Inferior parietal cortex (tissue), 1 donor: Measurements from ENCODE around the gene AASDHPPT.
"Not testable (repeated sequence)": the region's sequence is repeated elsewhere in the genome, so short reads cannot be mapped to it uniquely, and the experiment has no call there.

Experiments used
- DNase-seq: peaks from one replicate; pipeline ENCODE4 v3.0.0-alpha.2; 2016; ENCODE audit errors: extremely low spot score

The AASDHPPT gene

GRCh38 chr11:106077609-106078455, at the start of gene AASDHPPT:
Gene AASDHPPT (plus strand): TSS chr11:106077662. CDS start chr11:106077711, 49 bp downstream.
- DNase-seq = peak; percentile 49

DNA sequence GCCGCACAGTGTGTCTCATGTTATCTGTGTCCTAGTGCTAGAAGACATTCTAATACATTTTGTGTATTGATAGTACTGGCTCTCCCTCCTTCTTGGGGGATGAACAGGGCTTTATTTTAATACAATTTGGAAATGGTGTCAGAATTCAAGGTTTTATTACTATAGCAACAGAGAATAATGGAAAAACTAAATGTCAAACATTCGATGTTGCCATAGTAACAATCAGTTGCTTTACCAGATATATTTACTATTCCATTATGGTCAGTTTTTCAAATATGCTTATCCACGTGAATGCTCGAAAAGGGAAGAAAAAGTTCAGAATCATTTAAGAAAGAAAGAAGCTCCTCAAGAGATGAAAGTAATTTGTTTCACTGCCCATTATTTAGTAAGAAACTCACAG, 46.9 kb upstream of the AASDHPPT start:
- DNase-seq = no peak

- no peak for DNase-seq
Observed at GRCh38 chr11:106031202-106031810, 46.2 kb upstream of the AASDHPPT start.

- DNase-seq = no peak
Observed at GRCh38 chr11:106031936-106032335, 45.5 kb upstream of the AASDHPPT start.

DNA sequence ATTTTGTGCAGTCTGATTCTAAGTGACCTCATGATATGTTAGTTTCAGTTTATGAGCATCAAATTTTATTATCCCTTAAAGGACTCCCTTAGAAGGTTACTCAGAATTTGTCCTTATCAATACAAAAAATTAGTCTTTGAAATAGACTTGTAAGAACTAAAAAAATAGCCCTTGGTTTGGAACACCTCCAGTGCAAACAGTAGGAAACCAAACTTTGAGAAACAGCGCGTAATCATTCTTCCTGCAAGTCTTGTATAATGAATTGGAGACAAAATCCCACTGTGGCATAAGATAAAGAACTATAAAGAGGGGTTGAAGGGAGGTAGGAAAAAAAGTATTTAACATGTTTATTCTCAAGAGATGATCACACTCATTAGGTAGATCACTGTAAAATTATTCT, 44.6 kb upstream of the AASDHPPT start:
- DNase-seq = no peak

DNA sequence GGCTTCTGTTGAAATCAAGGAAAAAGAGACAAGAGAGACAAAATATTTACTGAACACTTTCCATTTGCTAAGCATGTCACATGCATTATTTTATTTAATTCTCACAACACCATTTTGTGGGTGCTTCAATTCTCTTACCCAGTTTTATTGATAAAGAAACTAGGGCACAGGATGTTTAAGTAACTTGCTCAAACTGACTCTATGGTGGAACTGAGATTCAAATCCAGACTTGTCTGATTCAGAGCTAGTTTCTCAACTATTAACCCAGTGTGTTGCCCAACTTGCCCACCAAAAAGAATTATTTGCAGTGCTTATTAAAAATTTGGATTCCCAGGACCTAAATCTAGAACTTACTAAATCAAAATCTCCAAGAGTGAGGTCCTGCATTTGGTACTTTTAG, 33.9 kb upstream of the AASDHPPT start:
- DNase-seq = no peak

DNA sequence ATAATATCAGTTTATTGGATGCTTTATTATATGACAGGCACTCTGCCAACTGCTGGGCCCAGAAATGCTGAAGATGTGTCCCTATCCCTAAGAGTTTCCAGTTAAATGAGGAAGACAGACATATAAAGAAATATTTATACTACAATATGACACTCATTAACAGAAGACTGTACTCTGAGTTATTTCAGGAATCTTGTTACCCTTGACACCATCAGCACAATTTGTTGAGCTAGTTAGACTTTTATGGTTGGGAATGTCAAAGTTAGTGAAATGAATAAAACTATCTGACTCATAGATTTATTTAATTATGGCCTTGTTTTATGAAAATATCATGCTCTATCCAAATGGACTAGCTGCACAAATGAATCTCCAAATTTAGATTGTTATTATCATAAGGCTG, 29.8 kb upstream of the AASDHPPT start:
- no peak for DNase-seq

DNA sequence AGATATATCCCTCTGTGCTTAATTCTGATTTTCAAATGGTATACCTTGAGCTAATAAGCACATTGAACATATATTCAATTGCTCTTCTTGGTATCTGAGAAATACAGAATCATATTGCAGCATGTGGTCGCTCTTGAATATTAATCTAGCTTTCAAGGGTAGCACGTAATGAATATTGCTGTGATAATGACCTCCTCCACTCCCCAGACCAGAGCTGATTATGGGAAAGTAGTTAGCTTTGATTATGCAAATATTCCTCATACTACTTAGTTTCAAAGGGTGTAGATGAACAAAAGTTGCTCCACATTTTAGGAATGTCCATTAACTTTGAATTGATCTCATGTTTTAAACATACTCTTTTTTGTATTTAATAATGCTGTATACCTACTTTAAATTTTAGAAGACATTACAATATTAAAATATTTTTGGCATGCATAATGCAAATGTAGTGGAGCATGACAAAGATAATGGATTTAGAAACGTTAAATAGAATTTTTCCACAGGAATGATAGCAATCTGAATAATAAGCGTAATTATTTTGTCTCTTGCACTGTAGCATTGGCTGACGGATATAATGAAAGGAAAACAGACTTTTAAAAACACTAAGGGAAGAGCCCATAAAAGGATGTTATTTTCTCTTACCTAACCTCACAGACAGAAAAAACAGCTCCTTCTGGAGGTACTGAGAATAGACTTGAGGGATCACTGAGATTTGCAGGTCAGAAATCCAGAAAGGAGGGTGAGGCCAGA, 27.6 kb upstream of the AASDHPPT start:
- DNase-seq = no peak

DNA sequence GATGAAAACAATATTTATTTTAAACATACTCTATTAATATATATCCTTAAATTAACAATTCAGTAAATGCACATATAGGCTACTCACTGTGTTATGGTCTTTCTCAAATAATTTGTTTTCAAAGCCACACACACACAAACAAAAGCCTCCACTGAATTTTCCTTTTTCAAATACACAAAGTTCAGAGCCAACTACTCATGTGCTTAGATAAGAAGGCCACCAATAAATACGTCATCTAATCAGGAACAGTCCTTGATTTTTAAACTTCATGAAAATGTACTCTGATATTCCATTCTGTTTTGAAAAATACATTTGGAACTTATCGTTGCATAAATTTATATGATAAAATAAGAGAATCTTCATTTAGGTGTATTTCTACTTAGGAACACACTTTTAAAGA, 26.4 kb upstream of the AASDHPPT start:
- DNase-seq = no peak

DNA sequence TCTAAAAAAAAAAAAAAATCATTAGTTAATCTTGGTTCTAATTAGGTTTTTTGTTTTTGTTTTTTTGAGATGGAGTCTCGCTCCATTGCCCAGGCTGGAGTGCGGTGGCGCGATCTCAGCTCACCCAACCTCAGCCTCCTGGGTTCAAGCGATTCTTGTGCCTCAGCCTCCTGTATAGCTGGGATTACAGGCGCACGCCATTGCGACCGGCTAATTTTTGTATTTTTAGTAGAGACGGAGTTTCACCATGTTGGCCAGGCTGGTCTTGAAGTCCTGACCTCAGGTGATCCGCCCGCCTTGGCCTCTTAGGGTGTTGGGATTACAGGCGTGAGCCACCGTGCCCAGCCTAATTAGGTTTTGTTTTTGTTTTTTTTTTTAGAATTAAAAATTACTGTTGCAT, 19.1 kb upstream of the AASDHPPT start:
- DNase-seq = not testable (repeated sequence)

GRCh38 chr11:106059617-106060016, 17.8 kb upstream of the AASDHPPT start:
- no peak for DNase-seq

- DNase-seq = no peak
Observed at GRCh38 chr11:106061249-106061784, 16.1 kb upstream of the AASDHPPT start.

DNA sequence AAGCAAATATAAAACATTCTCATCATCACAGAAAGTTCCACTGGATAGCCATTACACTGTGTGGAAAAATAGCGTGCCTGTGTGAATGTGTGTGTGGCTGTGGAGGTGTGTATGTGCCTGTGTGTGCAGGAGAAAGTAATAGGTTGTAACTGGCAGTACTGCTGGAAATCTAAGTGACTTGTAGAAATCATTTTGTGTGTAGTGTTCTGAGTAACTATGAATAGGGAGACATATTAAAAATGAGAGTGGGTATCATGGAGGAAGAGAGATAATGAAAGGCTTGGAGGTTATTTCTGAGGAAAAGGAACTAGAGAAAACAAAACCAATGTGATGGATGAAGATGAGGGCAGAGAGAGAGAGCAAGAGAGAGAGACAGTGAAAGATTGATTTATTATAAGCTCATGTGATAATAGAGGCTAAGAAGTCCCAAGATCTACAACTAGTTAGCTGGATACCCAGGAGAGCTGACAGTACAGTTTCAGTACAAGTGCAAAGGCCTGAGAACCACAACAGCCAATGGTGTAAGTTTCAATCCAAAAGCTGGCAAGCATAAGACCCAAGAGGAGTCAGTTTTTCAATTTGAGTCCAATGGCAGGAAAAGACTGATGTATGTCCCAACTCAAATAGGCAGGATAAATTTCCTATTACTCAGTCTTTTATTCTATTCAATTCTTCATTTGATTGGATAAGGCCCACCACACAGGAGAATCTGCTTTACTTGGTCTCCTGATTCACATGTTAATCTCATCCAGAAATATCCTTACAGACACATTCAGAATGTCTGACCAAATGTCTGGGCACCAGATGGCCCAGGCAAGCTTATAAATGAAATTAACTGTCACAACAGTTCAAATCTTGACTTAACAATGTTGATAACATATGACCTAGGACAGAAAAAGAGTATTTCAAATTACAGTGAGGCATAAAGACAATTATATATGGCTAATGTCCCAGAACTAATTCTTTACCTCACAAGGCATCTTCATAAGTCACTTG, 15.2 kb upstream of the AASDHPPT start:
- no peak for DNase-seq

GRCh38 chr11:106063009-106063408, 14.5 kb upstream of the AASDHPPT start:
- no peak for DNase-seq

DNA sequence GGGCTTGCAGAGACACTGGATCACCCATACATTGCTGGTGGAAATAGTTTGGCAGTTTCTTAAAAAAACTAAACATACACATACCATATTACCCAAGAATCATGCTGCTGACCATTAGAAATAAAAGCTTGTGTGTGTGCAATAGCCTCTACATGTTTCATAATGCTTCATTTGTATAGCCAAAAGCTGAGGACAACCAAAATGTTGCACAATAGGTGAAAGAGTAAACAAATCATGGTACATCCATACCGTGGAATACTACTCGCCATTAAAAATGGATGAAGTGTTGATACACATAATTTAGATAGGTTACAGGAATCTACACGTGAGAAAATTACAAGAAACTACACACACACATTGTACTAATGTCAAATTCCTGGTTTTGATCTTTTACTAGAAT, 6.9 kb upstream of the AASDHPPT start:
- no peak for DNase-seq

- no peak for DNase-seq
Observed at GRCh38 chr11:106072804-106073203, 4.7 kb upstream of the AASDHPPT start.

GRCh38 chr11:106076171-106076918, 1.1 kb upstream of the AASDHPPT start:
- peak; percentile 75 for DNase-seq

DNA sequence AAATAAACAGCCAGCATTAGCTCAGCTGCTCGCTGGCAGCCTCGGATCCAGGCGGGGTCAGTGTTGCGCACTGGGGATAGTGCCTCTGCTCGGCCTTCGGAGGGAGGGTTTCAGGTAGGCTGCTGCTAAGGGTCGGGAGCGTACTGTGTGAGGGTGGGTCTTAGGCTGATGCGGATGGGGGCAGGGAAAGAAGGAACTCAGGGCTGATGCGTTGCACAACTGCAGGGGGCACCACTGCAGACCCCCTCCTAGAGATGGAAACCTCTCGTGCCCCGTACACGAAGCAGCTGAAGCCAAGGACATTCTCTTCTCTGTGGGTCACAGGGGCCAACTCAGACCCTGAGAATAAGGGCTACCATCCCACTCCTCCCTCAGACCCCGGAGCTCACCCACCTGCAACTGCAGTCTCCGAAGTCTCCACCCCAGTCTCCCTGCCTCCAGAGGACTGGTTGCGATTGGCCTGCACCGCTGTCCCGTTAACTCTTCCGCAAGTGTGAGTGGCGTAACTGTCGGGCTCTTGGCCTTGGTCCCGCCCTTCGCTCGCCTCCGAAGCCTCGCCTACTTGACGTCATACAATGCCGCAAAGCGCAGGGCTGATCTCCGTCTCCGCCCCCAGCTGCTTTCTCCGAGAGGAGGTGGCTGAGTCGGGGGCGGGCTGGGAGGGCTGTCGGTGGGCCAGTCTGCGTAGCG, 398 bp upstream of the AASDHPPT start, which contains the start of gene KBTBD3:
Gene KBTBD3, minus strand, starts transcription at position 429 of the 690 bp plus-strand sequence. CDS start 18,250 bp downstream, outside the sequence.
- peak; percentile 99 for DNase-seq

DNA sequence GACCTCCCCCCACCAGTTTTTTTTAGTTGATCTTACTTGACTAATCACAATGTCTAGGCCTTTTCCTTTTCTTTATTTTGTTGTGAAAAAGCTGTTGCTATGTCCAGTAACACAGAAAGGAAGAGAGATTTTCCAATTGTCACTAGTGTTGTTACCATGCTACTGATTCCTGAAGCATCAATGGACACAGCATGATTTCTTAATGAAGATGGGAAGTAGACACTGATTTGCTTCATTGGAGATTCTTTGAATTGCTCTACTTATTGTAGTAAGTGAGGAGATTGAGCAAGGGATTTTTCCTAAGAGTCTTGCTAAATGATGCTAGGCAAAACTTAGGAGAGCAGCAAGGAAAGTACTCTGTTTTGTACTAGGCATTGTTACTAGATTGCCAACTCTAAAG, 4.6 kb downstream of the AASDHPPT start:
- no peak for DNase-seq

DNA sequence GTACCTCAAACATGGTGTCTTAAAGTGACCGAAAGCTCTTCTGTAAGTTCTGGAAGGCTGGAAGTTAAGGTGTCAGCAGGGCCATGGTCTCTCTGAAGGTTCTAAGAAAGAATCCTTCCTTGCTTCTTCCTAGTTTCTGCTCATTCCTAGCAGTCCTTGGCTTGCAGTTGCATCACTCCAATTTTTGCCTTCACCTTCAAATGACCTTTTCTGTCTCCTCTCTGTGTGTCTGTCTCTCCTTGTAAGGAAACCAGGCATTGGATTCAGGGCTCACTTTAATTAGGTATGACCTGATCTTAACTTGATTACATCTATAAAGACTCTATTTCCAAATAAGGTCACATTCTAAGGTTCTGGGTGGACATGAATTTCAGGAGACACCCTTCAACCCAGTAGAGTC, 8.7 kb downstream of the AASDHPPT start:
- no peak for DNase-seq
